ENCODE data around the gene CWC15.

Gene CWC15

GRCh38 chr11:94912806-94913205, 60.5 kb downstream of the CWC15 start:
- no peak for DNase-seq

All from fibroblast of upper back skin (primary cell).